Measurements from ENCODE around the gene C17orf100. TPM values are rescaled to one million over a fixed set of nuclear protein-coding genes. Genes with fewer than 3 reads are reported as not detected.
"Not testable (repeated sequence)": the region's sequence is repeated elsewhere in the genome, so short reads cannot be mapped to it uniquely, and the experiment has no call there.

The C17orf100 gene
- total RNA-seq, 1 donor from 2014 or later = 2.3 TPM

GRCh38 chr17:6669479-6670212 lies 18.1 kb downstream of the C17orf100 start:
- no peak for DNase-seq

- DNase-seq = no peak
These were observed 19.0 kb downstream of the C17orf100 start for GRCh38 chr17:6670571-6670970.

GRCh38 chr17:6670999-6671398 lies 19.4 kb downstream of the C17orf100 start:
- DNase-seq = no peak

- no peak for DNase-seq
These were observed 19.9 kb downstream of the C17orf100 start for GRCh38 chr17:6671431-6671830.

- no peak for DNase-seq
These were observed 23.0 kb downstream of the C17orf100 start for GRCh38 chr17:6674586-6674985.

- DNase-seq = no peak
These were observed 23.8 kb downstream of the C17orf100 start for GRCh38 chr17:6675201-6675825.

- no peak for DNase-seq
These were observed 25.2 kb downstream of the C17orf100 start for GRCh38 chr17:6676802-6677157.

- no peak for DNase-seq
These were observed 25.7 kb downstream of the C17orf100 start for GRCh38 chr17:6677158-6677831.

- no peak for DNase-seq
These were observed 26.4 kb downstream of the C17orf100 start for GRCh38 chr17:6677946-6678345.

- no peak for DNase-seq
These were observed 27.7 kb downstream of the C17orf100 start for GRCh38 chr17:6679241-6679640.

- DNase-seq = no peak
These were observed 29.6 kb downstream of the C17orf100 start for GRCh38 chr17:6681176-6681575.

- DNase-seq = no peak
These were observed 30.1 kb downstream of the C17orf100 start for GRCh38 chr17:6681671-6682070.

GRCh38 chr17:6682339-6682738 lies 30.8 kb downstream of the C17orf100 start:
- no peak for DNase-seq

GRCh38 chr17:6683081-6683684 lies 31.6 kb downstream of the C17orf100 start:
- no peak for DNase-seq

- DNase-seq = no peak
These were observed 32.3 kb downstream of the C17orf100 start for GRCh38 chr17:6683730-6684459.

- DNase-seq = no peak
These were observed 32.9 kb downstream of the C17orf100 start for GRCh38 chr17:6684460-6684783.

- DNase-seq = no peak
These were observed 33.6 kb downstream of the C17orf100 start for GRCh38 chr17:6684881-6685767.

- no peak for DNase-seq
These were observed 34.5 kb downstream of the C17orf100 start for GRCh38 chr17:6686026-6686425.

GRCh38 chr17:6688944-6689343 lies 37.4 kb downstream of the C17orf100 start:
- DNase-seq = no peak

- no peak for DNase-seq
These were observed 39.1 kb downstream of the C17orf100 start for GRCh38 chr17:6690641-6691040.

GRCh38 chr17:6691546-6691945 lies 40.0 kb downstream of the C17orf100 start:
- DNase-seq = no peak

- not testable (repeated sequence) for DNase-seq
These were observed 40.4 kb downstream of the C17orf100 start for GRCh38 chr17:6691958-6692357.

Data from occipital lobe (tissue), 2 donors.